PFSK-1 (cell line): ENCODE measurements around the gene CCDC12.

Experiments used
- FOXP2 ChIP-seq: optimal IDR thresholded peaks from 2 replicates; pipeline ENCODE3; 2011; ENCODE audit warnings: borderline replicate concordance, control low read depth, inconsistent platforms; ENCODE audit not compliant: insufficient read depth; ENCODE audit errors: extremely low read length, extremely low read depth
- POLR2AphosphoS5 ChIP-seq: IDR thresholded peaks from 2 replicates; pipeline ENCODE4 v1.6.1; 2012; ENCODE audit warnings: low read depth, mild to moderate bottlenecking, control low read depth, low read length, moderate library complexity
- SIN3A ChIP-seq: IDR thresholded peaks from 2 replicates; pipeline ENCODE4 v1.6.1; 2012; ENCODE audit warnings: mild to moderate bottlenecking, low read length, moderate library complexity, borderline replicate concordance; ENCODE audit not compliant: insufficient read depth
- TAF1 ChIP-seq: IDR thresholded peaks from 2 replicates; pipeline ENCODE4 v1.6.1; 2012; ENCODE audit warnings: low read length, control low read depth, borderline replicate concordance; ENCODE audit not compliant: insufficient read depth
- TF ChIP-seq, protein P1 (sequence below), 2 experiments: IDR thresholded peaks; 2 replicates each; pipeline versions ENCODE4 v1.6.1 to v1.8.0; 2011 to 2012; ENCODE audit warnings: low read depth in 2 of 2, low read length in 2 of 2, control low read depth in 1 of 2, inconsistent platforms in 1 of 2, mild to moderate bottlenecking in 1 of 2, moderate library complexity in 1 of 2; ENCODE audit not compliant: insufficient read depth in 1 of 2

Gene CCDC12

DNA sequence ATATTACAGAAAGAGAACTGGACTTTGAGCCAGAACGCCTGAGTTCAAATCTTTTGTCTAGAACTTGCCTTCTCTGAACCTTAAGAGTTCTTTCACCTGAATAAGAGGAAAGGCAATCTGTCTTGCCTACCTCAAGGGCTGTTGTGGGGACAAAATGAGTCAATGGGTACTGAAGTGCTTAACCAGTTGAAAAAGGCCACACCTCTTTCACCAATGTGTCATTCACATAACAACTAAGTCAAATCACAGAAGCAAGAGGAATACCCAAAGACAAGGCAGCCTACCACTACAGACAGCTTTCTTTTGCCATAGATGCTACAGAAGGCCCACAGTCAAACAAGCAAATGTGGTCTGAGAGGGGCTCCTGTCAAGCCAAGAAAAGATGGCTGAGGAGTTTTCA, 42.7 kb upstream of the CCDC12 start:
- TF ChIP-seq, protein P1, sequence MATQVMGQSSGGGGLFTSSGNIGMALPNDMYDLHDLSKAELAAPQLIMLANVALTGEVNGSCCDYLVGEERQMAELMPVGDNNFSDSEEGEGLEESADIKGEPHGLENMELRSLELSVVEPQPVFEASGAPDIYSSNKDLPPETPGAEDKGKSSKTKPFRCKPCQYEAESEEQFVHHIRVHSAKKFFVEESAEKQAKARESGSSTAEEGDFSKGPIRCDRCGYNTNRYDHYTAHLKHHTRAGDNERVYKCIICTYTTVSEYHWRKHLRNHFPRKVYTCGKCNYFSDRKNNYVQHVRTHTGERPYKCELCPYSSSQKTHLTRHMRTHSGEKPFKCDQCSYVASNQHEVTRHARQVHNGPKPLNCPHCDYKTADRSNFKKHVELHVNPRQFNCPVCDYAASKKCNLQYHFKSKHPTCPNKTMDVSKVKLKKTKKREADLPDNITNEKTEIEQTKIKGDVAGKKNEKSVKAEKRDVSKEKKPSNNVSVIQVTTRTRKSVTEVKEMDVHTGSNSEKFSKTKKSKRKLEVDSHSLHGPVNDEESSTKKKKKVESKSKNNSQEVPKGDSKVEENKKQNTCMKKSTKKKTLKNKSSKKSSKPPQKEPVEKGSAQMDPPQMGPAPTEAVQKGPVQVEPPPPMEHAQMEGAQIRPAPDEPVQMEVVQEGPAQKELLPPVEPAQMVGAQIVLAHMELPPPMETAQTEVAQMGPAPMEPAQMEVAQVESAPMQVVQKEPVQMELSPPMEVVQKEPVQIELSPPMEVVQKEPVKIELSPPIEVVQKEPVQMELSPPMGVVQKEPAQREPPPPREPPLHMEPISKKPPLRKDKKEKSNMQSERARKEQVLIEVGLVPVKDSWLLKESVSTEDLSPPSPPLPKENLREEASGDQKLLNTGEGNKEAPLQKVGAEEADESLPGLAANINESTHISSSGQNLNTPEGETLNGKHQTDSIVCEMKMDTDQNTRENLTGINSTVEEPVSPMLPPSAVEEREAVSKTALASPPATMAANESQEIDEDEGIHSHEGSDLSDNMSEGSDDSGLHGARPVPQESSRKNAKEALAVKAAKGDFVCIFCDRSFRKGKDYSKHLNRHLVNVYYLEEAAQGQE (IDR thresholded peaks at IDR 0.05; ENCODE audit: insufficient read depth in 1 of 2, low read depth in 2 of 2, low read length in 2 of 2), result no peak
- no peak for TF ChIP-seq POLR2AphosphoS5

DNA sequence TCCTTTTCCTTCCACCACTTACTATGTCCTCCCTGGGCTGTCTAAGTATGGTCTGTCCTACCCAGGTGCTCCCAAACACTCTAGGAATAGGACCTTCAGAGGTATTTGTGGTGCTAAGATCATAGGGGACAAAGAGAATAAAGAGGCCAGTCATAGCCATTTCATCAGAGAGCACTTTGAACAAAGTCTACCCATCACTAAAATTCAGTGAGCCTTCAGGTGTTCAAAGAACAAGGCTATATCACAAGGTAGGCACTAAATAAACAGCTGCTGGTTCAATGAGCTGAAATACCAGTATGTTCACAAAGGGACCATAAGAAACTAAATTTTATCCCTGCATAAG, 41.7 kb upstream of the CCDC12 start:
- no peak for TF ChIP-seq TAF1
- no peak for TF ChIP-seq FOXP2
- no peak for TF ChIP-seq SIN3A
- no peak for TF ChIP-seq POLR2AphosphoS5
- TF ChIP-seq, protein P1 (IDR thresholded peaks at IDR 0.05; ENCODE audit: insufficient read depth in 1 of 2, low read depth in 2 of 2, low read length in 2 of 2), result no peak

DNA sequence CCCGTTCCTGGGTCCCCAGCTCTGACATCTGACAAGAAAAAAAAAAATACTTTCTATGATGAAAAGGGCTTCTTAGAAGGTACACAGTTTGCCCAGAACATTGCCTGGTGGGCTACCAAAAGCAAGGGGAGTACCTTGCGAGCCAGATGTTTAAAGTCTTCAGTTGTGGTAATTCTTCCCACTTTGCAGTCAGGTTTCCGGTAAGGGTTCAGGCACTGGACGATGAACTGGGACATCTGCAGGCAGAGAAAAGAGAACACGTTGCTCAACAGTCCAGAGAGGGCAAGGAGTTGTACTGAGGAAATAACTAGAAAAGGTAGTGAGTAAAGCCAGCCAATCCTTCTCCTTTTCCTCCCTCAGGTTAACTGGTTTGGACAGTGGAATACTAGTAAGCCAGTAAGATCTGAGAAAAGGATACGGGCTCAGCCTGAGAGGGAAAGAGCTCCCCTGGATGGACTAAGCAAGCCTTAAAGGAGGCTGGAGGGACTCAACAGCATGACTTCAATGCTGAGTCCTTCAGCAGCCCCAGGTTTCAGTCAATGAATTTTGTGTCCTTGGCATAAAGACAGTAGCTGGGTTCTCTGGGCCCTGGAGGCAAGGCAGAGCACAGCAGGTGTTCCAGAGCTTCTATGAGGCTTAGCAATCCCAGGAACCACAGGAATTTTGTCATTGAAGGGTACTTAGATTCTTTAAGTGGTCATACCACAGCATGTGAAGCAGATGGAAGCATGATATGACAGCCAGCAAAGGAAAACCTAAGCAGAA, 41.1 kb upstream of the CCDC12 start:
- no peak for TF ChIP-seq SIN3A
- TF ChIP-seq FOXP2, result no peak
- TF ChIP-seq, protein P1 (IDR thresholded peaks at IDR 0.05; ENCODE audit: insufficient read depth in 1 of 2, low read depth in 2 of 2, low read length in 2 of 2), result no peak
- TF ChIP-seq POLR2AphosphoS5, result no peak
- no peak for TF ChIP-seq TAF1

DNA sequence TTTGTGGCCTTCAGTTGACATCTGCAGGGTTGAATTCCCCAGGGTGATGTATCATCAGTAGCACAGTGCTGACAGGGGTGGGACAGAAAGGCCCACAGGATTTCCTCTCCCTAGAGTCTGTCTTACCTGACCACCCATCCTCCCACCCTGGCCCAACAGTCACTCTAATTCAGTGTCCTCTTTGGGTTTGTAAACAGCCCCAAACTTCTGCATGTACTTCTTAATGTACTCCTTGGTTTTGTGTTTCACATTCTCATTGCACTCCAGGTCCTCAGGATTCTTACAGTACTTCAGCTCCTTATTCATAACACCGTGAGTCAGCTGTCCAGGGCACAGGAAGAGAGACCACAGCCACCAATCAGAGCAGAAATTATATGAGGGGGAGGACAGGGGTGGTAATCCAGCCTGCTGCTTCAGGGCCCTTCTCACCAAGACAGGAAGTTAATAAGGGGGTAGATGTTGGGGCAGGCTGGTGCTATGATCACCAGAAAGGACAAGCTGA, 40.4 kb upstream of the CCDC12 start:
- 0 out of 2 replicates have a peak, but pooled peaks have one; percentile 29 for TF ChIP-seq SIN3A
- TF ChIP-seq, protein P1 (IDR thresholded peaks at IDR 0.05; ENCODE audit: insufficient read depth in 1 of 2, low read depth in 2 of 2, low read length in 2 of 2), result no peak
